Osteoblast (primary cell): ENCODE measurements around the gene AP1AR. TPM values are rescaled to one million over a fixed set of nuclear protein-coding genes. Genes with fewer than 3 reads are reported as not detected.
"Not testable (repeated sequence)": the region's sequence is repeated elsewhere in the genome, so short reads cannot be mapped to it uniquely, and the experiment has no call there.

Experiments used
- DNase-seq: peaks from one replicate; pipeline ENCODE4 v3.0.0; 2011; ENCODE audit warnings: low spot score, mixed read lengths; ENCODE audit not compliant: insufficient read length; ENCODE audit errors: missing footprints
- H2AFZ ChIP-seq: 2 replicates; pipeline ENCODE4 v1.6.0; 2011; ENCODE audit warnings: mild to moderate bottlenecking, low read length
- H3K27ac ChIP-seq: 2 replicates; pipeline ENCODE4 v1.5.1; 2011; ENCODE audit warnings: mild to moderate bottlenecking, low read depth, low read length, moderate library complexity
- H3K27me3 ChIP-seq: 2 replicates; pipeline ENCODE4 v1.6.0; 2012; ENCODE audit warnings: mild to moderate bottlenecking, control low read depth, inconsistent platforms, low read length, moderate library complexity; ENCODE audit not compliant: insufficient read depth
- H3K36me3 ChIP-seq: 2 replicates; pipeline ENCODE4 v1.5.1; 2011; ENCODE audit warnings: mild to moderate bottlenecking, low read length, control low read depth, moderate library complexity; ENCODE audit not compliant: insufficient read depth
- H3K4me1 ChIP-seq: 2 replicates; pipeline ENCODE4 v1.5.1; 2011; ENCODE audit warnings: mild to moderate bottlenecking, low read length, control low read depth, moderate library complexity; ENCODE audit not compliant: insufficient read depth
- H3K4me2 ChIP-seq: 2 replicates; pipeline ENCODE4 v1.6.0; 2011; ENCODE audit warnings: mild to moderate bottlenecking, low read length; ENCODE audit not compliant: insufficient read depth
- H3K4me3 ChIP-seq: fragments of 200-600 bp; sonication (generic); 3 replicates; pipeline ENCODE4 v1.5.1; 2012; ENCODE audit warnings: mild to moderate bottlenecking, low read length, inconsistent platforms; ENCODE audit not compliant: insufficient read depth
- H3K79me2 ChIP-seq: 2 replicates; pipeline ENCODE4 v1.6.0; 2012; ENCODE audit warnings: mild to moderate bottlenecking, low read length, control low read depth, inconsistent platforms; ENCODE audit not compliant: insufficient read depth
- H3K9me3 ChIP-seq: 2 replicates; pipeline ENCODE4 v1.5.1; 2011; ENCODE audit warnings: low read depth, low read length, control low read depth
- H4K20me1 ChIP-seq: 2 replicates; pipeline ENCODE4 v1.6.0; 2012; ENCODE audit warnings: mild to moderate bottlenecking, low read length, control low read depth; ENCODE audit not compliant: insufficient read depth
- CTCF ChIP-seq: IDR thresholded peaks from 2 replicates; pipeline ENCODE4 v1.5.1; 2011; ENCODE audit warnings: mild to moderate bottlenecking, low read depth, low read length, moderate library complexity; ENCODE audit errors: extremely low read depth
- total RNA-seq: library from RNA; depleted of rRNA; stranded (reverse); fragments of >200 nt; gene quantifications from 2 replicates; pipeline ENCODE4 v1.2.3, GENCODE V29; 2012

Gene AP1AR
- total RNA-seq, 1 donor: 28.2 TPM

GRCh38 chr4:112206431-112206830 is 25.2 kb upstream of the AP1AR start:
- no peaks in the 10 kb centered on the region for H3K9me3 ChIP-seq
- H3K36me3 ChIP-seq: no peaks in the 10 kb centered on the region
- no peak overlapping the region for H3K4me3 ChIP-seq
- TF ChIP-seq CTCF: no peak
- H3K27ac ChIP-seq: no peak overlapping the region
- no peaks in the 10 kb centered on the region for H4K20me1 ChIP-seq
- DNase-seq: no peak
- H3K4me2 ChIP-seq: no peak overlapping the region
- H3K27me3 ChIP-seq: no peaks in the 10 kb centered on the region
- no peak overlapping the region for H2AFZ ChIP-seq
- H3K4me1 ChIP-seq: no peaks in the 10 kb centered on the region
- H3K79me2 ChIP-seq: no peaks in the 10 kb centered on the region

- not testable (repeated sequence) for H3K27me3 ChIP-seq, H4K20me1 ChIP-seq, H3K79me2 ChIP-seq, H3K9me3 ChIP-seq, H3K36me3 ChIP-seq, H2AFZ ChIP-seq, H3K4me1 ChIP-seq, H3K4me3 ChIP-seq, H3K27ac ChIP-seq, H3K4me2 ChIP-seq, DNase-seq
These were observed 23.2 kb upstream of the AP1AR start for GRCh38 chr4:112208137-112209095.

GRCh38 chr4:112210777-112211176 is 20.8 kb upstream of the AP1AR start:
- H3K79me2 ChIP-seq: no peaks in the 10 kb centered on the region
- no peak overlapping the region for H2AFZ ChIP-seq
- no peaks in the 10 kb centered on the region for H3K27me3 ChIP-seq
- no peak overlapping the region for H3K4me3 ChIP-seq
- H3K4me1 ChIP-seq: peaks cover 7% of the 10 kb centered on the region
- no peaks in the 10 kb centered on the region for H3K9me3 ChIP-seq
- no peak for TF ChIP-seq CTCF
- H3K4me2 ChIP-seq: no peak overlapping the region
- H3K36me3 ChIP-seq: no peaks in the 10 kb centered on the region
- no peaks in the 10 kb centered on the region for H4K20me1 ChIP-seq
- no peak overlapping the region for H3K27ac ChIP-seq
- DNase-seq: no peak

DNA sequence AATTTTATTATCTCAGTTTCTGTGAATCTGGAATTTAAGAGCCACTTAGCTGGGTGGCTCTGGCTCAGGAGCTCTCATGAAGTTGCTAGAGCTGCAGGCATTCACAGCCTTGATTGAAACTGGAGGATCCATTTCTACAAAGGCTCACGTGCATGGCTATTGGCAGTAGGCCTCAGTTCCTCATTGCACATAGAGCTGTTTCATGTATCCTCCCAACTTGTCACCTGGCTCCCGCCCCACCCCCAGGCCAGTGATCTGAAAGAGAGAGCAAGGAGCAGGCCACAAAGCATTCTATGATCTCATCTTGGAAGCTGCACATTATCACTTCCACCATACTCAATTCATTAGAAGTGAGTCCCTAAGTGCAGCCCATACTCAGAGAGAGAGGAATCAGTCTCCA is 18.5 kb upstream of the AP1AR start:
- Histone ChIP-seq H3K36me3 (no peaks in the 10 kb centered on the region), H3K4me3 (no peak overlapping the region), H3K4me2 (no peak overlapping the region), H3K4me1 (peaks cover 7% of the 10 kb centered on the region), H3K79me2 (no peaks in the 10 kb centered on the region), H2AFZ (no peak overlapping the region), H3K27ac (no peak overlapping the region), H3K27me3 (no peaks in the 10 kb centered on the region), H3K9me3 (no peaks in the 10 kb centered on the region), H4K20me1 (no peaks in the 10 kb centered on the region)
- TF ChIP-seq CTCF: no peak
- no peak for DNase-seq
